Measurements from ENCODE around the gene CLCN1. TPM values are rescaled to one million over a fixed set of nuclear protein-coding genes. Genes with fewer than 3 reads are reported as not detected.

The CLCN1 gene
- total and polyA plus RNA-seq, 2 of the 8 experiments (the other 6 are each of a cell fraction or from before 2014, with no cell fraction given), result 0.36 to 0.41 TPM

GRCh38 chr7:143360788-143361551, 45.1 kb downstream of the CLCN1 start:
- Histone ChIP-seq H3K23me2 (ENCODE audit: low read depth, low read length) (peaks cover 16% of the 10 kb centered on the region), H3K9ac (replicated peaks in 1 of 4; ENCODE audit: extremely low read depth in 1 of 4, low read depth in 3 of 4, low read length in 3 of 4) (no peak overlapping the region), H4K5ac (ENCODE audit: insufficient read length, low read depth, low read length) (peak overlapping the region; percentile 13), H3K56ac (replicated peaks; ENCODE audit: insufficient read length, low read depth, low read length) (no peak overlapping the region), H2AFZ (ENCODE audit: low read length) (no peak overlapping the region), H3K14ac (ENCODE audit: insufficient read length) (no peak overlapping the region), H3K18ac (ENCODE audit: extremely low read depth, low read length) (peak overlapping the region; percentile 83), H2BK20ac (ENCODE audit: low read length) (0 out of 2 replicates have a peak overlapping the region, but pooled peaks have one; percentile 61), H3K4ac (replicated peaks; ENCODE audit: insufficient read length, low read depth, low read length) (peak overlapping the region; percentile 81), H3K79me1 (ENCODE audit: low read depth, low read length) (no peaks in the 10 kb centered on the region), H3K4me1 (replicated peaks in 1 of 4; ENCODE audit: control insufficient read depth in 3 of 4, insufficient read depth in 4 of 4, low read length in 3 of 4) (peaks cover 4 to 12% (median 10%) of the 10 kb centered on the region in 4 experiments), H3K36me3 (ENCODE audit: control insufficient read depth in 2 of 4, insufficient read depth in 4 of 4, low read length in 3 of 4) (peaks cover 2 to 24% (median 14%) of the 10 kb centered on the region in 4 experiments; a peak in 6 of 8 replicates), H2BK15ac (ENCODE audit: low read length) (0 out of 2 replicates have a peak overlapping the region, but pooled peaks have one; percentile 46), H2AK5ac (ENCODE audit: low read depth, low read length) (peak overlapping the region; percentile 75; the same call in 1 of the 2 replicates), H3K4me2 (ENCODE audit: insufficient read depth in 1 of 2, low read depth in 2 of 2, low read length in 2 of 2) (peak overlapping the region; percentile 88 to 100), H3K9me3 (ENCODE audit: insufficient read depth in 2 of 2, low read depth in 1 of 2, low read length in 1 of 2) (no peaks in the 10 kb centered on the region), H2BK5ac (ENCODE audit: low read depth, low read length) (no peak overlapping the region), H4K91ac (replicated peaks; ENCODE audit: insufficient read length, low read length) (peak overlapping the region; percentile 68), H4K20me1 (replicated peaks in 1 of 2; ENCODE audit: control insufficient read depth in 1 of 2, insufficient read depth in 2 of 2, low read length in 2 of 2) (no peaks in the 10 kb centered on the region), H3K27me3 (replicated peaks in 1 of 4; ENCODE audit: control insufficient read depth in 3 of 4, extremely low read depth in 1 of 4, insufficient read depth in 3 of 4, low read length in 3 of 4) (peaks cover 0 to 13% (median 8%) of the 10 kb centered on the region in 4 experiments; a peak in 4 of 7 replicates), H2BK120ac (replicated peaks; ENCODE audit: low read depth, low read length) (peak overlapping the region; percentile 4), H3K27ac (ENCODE audit: low read depth, low read length) (no peak overlapping the region), H2BK12ac (ENCODE audit: low read depth, low read length) (0 out of 2 replicates have a peak overlapping the region, but pooled peaks have one; percentile 50), H3K4me3 (ENCODE audit: extremely low read depth in 1 of 4, insufficient read depth in 2 of 4, low read depth in 3 of 4, low read length in 4 of 4) (peak overlapping the region; percentile 45 to 98 (median 80)), H3K79me2 (ENCODE audit: control insufficient read depth in 1 of 2, insufficient read depth in 2 of 2, low read length in 2 of 2) (no peaks in the 10 kb centered on the region), H4K8ac (ENCODE audit: extremely low read depth, insufficient read depth, low read length) (no peak overlapping the region), H3K23ac (ENCODE audit: insufficient read length) (no peak overlapping the region)
- POLR2A ChIA-PET (ENCODE audit: partially characterized antibody), result interaction anchor here (0.9 to 18.8 kb wide), 5 partner anchors 9 to 47 kb away, joined by 3 to 233 read pairs (median 8); partner anchors contain the start of gene ZYX
- DNase-seq (ENCODE audit: low read depth in 1 of 2, low spot score in 2 of 2) (peak in 1 of 2 experiments; percentile 61), FAIRE-seq (no peak)
- TF ChIP-seq PHF8 (conservative IDR thresholded peaks at IDR 0.05; ENCODE audit: low read depth, low read length) (no peak), BCL11A (IDR thresholded peaks at IDR 0.05; ENCODE audit: low read depth in 2 of 2, low read length in 2 of 2) (no peak), EZH2 (IDR thresholded peaks at IDR 0.05; ENCODE audit: low read depth, low read length, severe bottlenecking) (no peak), CTBP2 (IDR thresholded peaks at IDR 0.05; ENCODE audit: borderline replicate concordance, insufficient read depth, insufficient read length, low read length) (no peak), TAF7 (optimal IDR thresholded peaks at IDR 0.05; ENCODE audit: borderline replicate concordance, low read depth, low read length) (no peak)
- TF ChIP-seq, protein P1, sequence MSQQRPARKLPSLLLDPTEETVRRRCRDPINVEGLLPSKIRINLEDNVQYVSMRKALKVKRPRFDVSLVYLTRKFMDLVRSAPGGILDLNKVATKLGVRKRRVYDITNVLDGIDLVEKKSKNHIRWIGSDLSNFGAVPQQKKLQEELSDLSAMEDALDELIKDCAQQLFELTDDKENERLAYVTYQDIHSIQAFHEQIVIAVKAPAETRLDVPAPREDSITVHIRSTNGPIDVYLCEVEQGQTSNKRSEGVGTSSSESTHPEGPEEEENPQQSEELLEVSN (IDR thresholded peaks at IDR 0.05), result no peak
- CTCF ChIA-PET (ENCODE audit: partially characterized antibody), result interaction anchor here (1.1 to 7.1 kb wide), 9 partner anchors 9 to 55 kb away, joined by 4 to 29 read pairs (median 10); partner anchors contain the start of gene ZYX
- WGBS, 2 experiments (ENCODE audit: extremely low coverage in 1 of 2, insufficient coverage in 1 of 2, insufficient read length in 1 of 2, insufficient replicate concordance in 2 of 2, low coverage in 1 of 2, low lambda C conversion rate in 2 of 2, missing lambda C conversion rate in 1 of 2), result 32% methylated on average over 12 of the region's 19 CpGs; no CpG with 5 or more reads in 1 of the 2 experiments
